Omental fat pad (tissue), 4 donors: Measurements from ENCODE around the gene HIBADH. TPM values are rescaled to one million over a fixed set of nuclear protein-coding genes. Genes with fewer than 3 reads are reported as not detected.

Experiments used
- ATAC-seq: fragments of 150-250 bp; one replicate; pipeline ENCODE4 v1.9.1; 2016; ENCODE audit warnings: mild to moderate bottlenecking, moderate library complexity; ENCODE audit not compliant: low FRiP score
- DNase-seq: peaks from one replicate; pipeline ENCODE4 v3.0.0-alpha.2; 2019; ENCODE audit warnings: low spot score
- total RNA-seq, 4 donors: library from RNA; depleted of rRNA; stranded (reverse); fragments of >200 nt; gene quantifications; one replicate each; pipeline ENCODE4 v1.1.0, GENCODE V29; 2016
- TF ChIP-seq, protein P1 (sequence below), 3 donors: fragments of 450-650 bp; IDR thresholded peaks; one replicate each; pipeline ENCODE4 v1.5.1; 2016 to 2017; ENCODE audit warnings: antibody characterized with exemption in 3 of 3, mild to moderate bottlenecking in 3 of 3, moderate library complexity in 2 of 3

HIBADH gene
- total RNA-seq, 4 donors from 2014 or later: 35.9 to 71.5 (median 58.6) TPM

DNA sequence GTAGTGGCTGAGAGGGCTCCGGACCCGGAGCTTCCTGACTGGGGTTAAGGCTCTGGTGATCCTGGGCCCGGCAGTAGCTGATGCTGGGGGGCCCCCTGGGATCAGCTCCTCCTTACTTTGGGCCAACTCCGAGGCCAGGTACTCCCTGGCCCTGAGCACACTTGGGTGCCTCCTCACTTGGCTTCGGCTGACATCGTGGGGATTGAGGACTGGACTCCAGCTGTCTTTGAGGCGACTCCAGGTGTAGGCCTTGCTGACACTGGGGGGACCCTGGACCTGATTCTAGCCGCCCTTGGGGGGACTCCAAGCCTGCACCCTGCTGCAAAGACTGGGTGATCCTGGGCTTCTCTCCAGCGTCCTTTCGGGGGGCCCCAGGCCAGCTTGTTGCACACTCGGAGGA is 170.5 kb downstream of the HIBADH start:
- no peak for ATAC-seq
- TF ChIP-seq, protein P1, sequence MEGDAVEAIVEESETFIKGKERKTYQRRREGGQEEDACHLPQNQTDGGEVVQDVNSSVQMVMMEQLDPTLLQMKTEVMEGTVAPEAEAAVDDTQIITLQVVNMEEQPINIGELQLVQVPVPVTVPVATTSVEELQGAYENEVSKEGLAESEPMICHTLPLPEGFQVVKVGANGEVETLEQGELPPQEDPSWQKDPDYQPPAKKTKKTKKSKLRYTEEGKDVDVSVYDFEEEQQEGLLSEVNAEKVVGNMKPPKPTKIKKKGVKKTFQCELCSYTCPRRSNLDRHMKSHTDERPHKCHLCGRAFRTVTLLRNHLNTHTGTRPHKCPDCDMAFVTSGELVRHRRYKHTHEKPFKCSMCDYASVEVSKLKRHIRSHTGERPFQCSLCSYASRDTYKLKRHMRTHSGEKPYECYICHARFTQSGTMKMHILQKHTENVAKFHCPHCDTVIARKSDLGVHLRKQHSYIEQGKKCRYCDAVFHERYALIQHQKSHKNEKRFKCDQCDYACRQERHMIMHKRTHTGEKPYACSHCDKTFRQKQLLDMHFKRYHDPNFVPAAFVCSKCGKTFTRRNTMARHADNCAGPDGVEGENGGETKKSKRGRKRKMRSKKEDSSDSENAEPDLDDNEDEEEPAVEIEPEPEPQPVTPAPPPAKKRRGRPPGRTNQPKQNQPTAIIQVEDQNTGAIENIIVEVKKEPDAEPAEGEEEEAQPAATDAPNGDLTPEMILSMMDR (IDR thresholded peaks at IDR 0.05): no peak
- DNase-seq: no peak

DNA sequence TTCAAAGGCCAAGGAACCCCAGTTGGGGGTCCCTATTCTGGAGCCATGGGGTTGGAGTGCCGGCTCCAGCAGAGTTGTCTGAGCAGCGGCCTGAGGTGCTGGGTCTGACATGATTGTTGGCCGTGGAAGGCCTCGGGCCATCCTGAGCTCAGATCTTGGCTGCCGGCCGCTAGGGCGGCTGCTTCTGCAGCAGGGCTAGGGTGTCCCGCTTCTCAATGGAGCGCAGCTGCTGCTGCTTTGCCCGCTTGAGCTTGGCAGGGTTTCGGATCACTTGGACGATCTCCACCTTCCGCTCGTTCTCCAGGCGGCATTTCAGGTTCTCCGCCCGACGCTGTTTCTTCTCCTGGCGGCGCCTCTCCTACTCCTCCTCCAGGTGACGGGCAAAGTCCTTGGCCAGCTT is 171.1 kb downstream of the HIBADH start:
- TF ChIP-seq, protein P1 (IDR thresholded peaks at IDR 0.05): no peak

DNA sequence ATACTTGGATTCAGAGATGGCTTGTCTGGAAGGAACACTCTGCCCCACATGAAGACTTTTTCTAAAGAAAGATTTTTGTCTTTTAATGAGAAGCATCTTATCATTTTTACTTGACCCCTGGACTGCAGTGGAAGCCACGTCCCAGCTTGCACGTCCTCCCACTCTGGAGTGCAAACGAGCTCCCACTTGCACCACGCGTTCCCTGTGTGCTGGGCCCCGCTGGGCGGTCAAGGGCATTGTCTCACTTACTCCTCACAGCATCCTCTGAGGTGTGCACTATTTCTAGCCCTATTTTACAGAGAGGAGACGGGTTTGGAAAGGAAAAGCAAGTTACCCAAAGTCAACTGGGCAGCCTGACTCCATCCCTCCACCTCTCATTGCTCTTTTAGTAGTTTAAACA is 175.2 kb downstream of the HIBADH start:
- no peak for ATAC-seq
- TF ChIP-seq, protein P1 (IDR thresholded peaks at IDR 0.05): no peak

More for the DNA sequence above, 171.1 kb downstream of the HIBADH start:
- no peak for DNase-seq
- no peak for ATAC-seq

DNA sequence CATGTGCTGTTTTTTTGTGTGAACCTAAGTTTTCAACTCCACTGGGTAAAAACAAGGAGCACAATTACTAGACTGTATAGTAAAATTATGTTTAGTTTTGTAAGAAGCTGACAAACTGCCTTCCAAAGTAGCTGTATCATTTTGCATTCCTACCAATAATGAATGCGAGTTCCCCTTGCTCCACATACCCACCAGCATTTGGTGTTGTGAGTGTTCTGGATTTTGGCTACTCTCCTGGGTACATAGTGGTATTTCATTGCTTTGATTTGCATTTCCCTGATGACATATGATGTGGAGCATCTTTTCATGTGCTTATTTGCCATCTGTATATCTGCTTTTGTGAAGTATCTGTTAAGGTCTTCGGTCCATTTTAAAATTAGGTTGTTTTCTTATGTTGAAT is 178.2 kb downstream of the HIBADH start:
- TF ChIP-seq, protein P1 (IDR thresholded peaks at IDR 0.05): no peak
- DNase-seq: no peak
- no peak for ATAC-seq

More for the DNA sequence above, 175.2 kb downstream of the HIBADH start:
- no peak for DNase-seq

DNA sequence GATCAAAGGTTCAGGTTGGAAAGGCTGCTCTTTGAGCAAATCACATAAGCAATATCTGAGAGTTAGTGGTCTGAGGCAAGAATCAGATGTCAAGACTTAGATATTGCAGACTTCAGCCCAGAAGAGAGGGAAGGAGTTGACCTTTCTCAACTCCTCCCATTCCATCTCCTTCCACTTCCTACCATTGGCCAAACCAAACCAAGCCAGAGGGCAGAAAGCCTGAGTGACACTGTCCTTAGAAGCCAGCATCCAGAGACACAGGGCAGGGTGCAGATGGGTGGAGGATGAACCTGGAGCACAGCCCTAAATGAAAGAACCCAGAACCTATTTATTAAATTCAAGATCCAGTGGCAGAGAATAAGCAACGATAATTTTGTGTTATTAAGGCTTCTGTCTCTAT is 180.5 kb downstream of the HIBADH start:
- DNase-seq (no peak), ATAC-seq (no peak)
- TF ChIP-seq, protein P1 (IDR thresholded peaks at IDR 0.05): no peak

DNA sequence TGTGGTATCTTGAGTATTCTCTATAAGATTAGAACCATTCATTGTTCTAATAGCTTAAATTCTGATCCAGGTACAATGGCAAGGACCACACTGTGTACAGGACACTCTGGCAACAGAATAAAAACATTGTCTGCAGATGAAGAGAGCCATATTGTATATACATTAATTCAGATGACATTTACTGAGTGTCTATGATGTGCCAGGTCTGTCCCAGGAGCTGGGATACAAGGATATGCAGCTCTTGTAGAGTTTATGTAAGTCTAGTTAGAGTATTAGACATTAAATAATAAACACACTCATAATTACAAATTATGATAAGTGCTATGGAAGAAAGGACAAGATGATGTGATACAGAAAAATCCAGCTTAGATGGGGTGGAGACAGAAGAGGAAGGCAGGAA is 184.1 kb downstream of the HIBADH start:
- ATAC-seq (no peak), DNase-seq (no peak)
- TF ChIP-seq, protein P1 (IDR thresholded peaks at IDR 0.05): no peak

DNA sequence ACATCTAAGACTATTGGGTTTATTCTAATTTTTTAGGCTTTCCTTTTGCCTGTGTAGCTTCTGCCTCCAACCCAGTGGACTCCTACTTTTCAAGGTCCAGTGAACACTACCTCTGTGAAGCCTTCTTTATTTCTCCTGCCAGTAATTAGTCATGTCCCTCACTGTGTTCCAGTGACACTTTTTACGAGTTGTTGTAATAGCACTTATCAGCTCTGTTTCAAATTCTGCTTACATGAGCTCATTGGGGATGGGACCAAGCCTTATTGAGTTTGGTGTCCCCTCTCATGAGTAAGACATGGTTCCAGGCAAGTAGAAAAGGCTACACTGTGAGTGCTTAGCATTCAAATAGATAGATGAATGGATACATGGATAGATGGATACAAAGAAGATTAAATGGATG is 184.6 kb downstream of the HIBADH start:
- ATAC-seq: no peak
- TF ChIP-seq, protein P1 (IDR thresholded peaks at IDR 0.05): no peak
- no peak for DNase-seq
